Limb (tissue), 2 donors: Measurements from ENCODE around the gene TXNL1.
"Not testable (repeated sequence)": the region's sequence is repeated elsewhere in the genome, so short reads cannot be mapped to it uniquely, and the experiment has no call there.

ENCODE experiments used
- DNase-seq, 2 donors: peaks; one replicate each; pipeline ENCODE4 v3.0.0-alpha.2; 2016; ENCODE audit errors: extremely low spot score in 2 of 2

The TXNL1 gene

DNA sequence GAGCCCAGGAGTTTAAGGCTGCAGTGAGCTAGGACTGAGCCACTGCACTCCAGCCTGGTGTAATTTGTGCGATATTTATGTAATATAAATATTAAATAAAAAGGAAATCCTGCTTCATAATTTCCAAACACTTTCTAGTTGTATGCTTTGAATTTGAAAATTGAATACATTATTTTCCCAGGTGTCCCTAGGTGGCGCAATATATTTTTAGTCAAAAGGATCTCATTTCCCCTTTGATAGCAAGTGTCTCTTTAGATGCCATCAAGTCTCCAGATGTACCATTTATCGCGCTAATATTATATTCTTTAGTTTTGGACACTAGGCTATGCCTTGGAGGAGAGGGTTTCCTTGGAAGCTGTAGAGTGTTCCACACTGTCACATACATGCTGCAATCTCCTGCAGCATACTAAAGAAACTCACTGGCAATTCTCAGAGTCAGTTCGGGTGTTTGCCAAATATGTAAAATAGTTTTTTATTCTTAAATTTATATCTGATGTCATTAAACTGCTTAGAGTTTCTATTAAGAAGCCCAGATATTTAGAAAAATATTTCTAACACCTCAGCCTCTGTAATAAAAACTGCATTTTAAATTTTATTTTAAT, 7.1 kb upstream of the TXNL1 start:
- no peak for DNase-seq

DNA sequence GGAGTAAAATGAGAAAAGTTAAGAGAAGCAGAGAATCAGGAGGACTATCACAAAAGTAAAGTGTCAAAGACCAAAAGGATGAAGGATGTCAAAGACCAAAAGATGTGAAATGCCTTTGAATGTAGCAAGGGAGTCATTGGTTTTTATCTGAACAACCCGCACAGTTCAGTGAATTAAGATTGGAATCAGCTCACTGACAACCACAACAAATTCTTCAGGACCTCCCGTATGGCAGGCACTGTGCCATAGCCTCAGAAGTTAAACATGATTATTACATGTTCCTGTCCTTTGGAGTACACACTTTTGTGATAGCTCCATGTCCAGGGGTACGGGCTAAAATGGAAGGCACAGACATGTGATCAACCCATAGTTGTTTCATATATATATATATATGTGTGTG, 5.0 kb upstream of the TXNL1 start:
- no peak for DNase-seq

DNA sequence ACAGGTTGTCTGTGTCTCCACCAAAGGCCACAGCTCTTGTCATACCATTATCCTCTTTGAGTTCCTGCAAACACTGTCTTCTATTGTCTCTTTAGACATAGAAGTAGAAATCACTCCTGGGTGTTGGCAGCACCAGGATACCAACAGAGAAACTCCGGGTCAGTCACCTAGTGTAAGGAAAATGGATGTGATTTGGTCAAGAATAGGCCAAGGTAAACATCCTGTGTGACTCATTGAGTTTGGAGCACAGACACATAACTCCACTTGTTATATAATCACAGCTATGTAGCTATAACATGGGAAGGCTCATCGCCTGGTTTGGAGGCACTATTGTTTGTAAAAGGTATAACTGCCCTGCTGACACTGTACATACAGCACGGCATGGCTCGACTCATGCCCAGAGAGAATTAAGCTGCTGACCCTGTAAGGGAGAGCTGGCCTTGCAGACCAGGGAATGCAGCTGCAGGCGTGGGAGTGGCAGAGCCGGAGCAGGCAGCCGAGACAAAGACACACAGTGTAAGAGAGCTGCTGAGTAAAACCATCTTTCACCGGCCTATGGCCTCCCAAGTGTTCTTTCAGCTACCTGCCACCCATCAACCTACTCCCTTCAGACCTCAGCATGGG, 3.4 kb upstream of the TXNL1 start:
- no peak for DNase-seq

DNA sequence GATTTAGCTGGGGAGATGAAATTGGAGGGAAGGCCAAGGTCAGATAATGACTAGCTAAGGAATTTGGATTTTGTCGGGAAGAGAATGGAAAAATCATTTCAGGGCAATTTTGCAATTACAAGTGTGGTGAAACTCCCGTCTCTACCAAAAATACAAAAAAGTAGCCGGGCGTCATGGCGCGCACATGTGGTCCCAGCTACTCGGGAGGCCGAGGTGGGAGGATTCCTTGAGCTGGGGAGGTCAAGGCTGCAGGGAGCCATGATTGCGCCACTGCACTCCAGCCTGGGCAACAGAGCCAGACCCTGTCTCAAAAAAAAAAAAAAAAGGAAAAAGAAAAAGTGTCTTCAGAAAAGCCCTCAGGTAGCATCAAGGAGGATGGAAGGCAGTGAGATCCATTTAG, 1.2 kb upstream of the TXNL1 start:
- no peak for DNase-seq

DNA sequence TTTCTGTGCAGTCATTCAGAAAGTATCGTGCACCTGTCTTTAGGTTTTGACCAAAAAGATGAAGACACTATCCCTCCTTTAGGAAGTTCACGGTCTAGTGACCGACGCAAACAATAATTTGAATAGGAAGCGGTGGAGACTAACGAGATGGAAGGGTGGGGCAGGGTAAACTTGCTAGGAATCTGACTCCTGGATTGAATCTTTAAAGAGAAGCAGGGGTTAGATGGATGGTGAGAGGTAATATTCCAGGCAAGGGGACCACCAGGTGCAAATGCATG, 651 bp upstream of the TXNL1 start:
- DNase-seq: no peak

GRCh38 chr18:56637711-56638231, 621 bp downstream of the TXNL1 start:
- no peak for DNase-seq

GRCh38 chr18:56637176-56637575, 1.2 kb downstream of the TXNL1 start:
- DNase-seq: no peak

- DNase-seq: no peak
These were observed 3.4 kb downstream of the TXNL1 start for GRCh38 chr18:56635007-56635406.

DNA sequence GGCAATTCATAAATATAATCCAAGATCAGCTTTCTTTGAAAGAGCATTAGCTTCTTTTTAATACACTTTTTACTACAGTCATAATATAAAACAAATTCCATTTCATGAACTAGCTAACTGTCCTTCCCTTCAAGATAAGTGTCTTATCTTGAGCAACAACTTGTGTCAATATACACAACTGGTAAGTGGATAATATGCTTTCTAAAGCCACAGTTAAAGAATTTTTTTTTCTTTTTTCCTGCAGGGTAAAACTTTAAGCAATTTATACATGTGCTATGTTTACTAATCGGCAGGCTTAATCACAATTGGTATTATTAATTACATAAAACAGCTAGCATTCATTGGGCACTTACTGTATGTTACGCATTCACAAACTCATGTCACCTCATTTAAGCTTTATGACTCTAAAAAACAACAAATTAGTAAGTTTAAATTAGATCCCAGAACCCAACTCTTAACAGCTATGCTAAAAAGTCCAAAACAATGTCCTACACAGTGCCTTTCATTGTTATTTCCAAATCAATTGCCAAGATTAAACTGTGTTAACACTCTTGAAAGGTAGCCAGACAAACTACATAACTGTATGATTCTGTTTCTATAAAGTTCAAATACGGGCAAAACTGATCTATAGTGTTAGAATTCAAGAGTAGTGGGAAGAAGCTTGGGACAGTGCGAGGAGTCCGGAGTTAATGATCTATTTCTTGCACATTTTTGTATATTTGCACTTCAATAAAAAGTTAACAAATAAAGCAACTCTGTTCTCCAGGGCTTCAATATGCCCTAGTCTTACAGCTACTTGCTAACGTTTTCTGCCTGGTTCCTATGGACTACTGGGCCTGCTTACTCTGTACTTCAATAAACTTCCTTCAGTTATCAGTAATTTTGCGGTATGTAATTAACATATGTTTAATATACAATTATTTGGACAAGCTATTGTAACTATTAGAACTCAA, 6.0 kb downstream of the TXNL1 start:
- DNase-seq: no peak

DNA sequence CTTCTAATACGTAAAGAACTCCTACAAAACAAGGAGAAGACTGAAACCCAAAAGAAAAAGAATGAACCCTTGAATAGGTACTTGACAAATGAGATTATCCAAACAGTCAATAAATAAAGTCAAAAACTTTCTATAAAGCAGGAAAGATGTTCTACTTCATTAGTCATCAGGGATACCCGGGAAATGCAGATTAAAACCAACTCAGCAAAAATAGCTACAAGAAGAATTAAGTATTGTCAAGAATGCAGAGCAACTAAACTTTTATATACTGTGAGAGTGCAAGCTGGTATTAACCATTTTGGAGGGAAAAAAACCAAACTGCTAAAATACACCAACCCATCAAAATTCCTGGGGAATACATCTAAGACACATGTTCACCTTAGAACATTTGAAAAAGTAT, 10.4 kb downstream of the TXNL1 start:
- no peak for DNase-seq

DNA sequence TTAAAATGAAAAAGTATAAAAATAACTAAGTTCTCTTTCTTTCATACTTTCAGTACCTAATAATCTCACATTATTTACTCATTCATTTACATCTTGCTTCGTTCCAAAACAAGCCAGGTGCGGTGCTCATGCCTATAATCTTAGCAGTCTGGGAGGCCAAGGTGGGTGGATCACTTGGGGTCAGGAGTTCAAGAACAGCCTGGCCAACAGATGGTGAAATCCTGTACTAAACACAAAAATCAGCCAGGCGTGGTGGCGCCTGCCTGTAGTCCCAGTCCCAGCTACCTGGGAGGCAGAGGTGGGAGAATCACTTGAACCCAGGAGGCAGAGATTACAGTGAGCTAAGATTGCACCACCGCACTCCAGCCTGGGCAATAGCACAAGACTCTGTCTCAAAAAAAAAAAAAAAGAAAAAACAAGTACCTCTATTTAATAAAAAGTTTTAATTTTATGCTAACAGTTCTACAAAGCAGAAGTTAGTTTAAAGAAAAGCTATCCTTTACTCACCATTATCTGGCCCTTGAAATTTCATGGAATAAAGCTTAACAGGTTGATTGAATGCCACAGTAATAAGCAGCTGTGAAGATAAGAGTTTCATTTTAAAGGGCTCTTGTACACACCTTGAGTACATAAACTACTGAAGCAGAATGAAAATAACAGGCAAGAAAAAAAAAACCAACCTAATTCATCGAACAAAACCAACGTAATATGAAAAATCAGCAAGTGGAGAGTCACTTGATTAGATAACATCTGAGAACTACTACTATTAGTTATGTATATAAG, 22.5 kb downstream of the TXNL1 start:
- DNase-seq: no peak

DNA sequence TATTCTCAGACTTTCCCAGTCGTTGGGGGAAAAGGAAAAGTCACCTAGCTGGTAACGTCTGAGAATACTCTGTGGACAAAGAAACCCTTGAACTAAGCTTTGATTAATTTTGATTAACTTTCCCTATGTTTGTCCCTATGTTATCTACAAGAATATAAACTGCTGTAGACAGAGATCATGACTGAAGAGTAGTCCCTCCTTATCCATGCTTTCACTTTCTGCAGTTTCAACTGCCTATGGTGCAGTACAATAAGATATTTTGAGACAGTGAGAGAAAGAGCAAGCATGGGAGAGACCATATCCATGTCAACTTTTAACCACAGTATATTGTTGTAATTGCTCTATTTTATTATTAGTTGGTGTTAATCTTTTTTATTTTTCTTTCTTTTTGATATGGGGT, 31.8 kb downstream of the TXNL1 start:
- no peak for DNase-seq

- DNase-seq: no peak
These were observed 40.0 kb downstream of the TXNL1 start for GRCh38 chr18:56598422-56598821.

GRCh38 chr18:56593906-56594305, 44.5 kb downstream of the TXNL1 start:
- DNase-seq: no peak

DNA sequence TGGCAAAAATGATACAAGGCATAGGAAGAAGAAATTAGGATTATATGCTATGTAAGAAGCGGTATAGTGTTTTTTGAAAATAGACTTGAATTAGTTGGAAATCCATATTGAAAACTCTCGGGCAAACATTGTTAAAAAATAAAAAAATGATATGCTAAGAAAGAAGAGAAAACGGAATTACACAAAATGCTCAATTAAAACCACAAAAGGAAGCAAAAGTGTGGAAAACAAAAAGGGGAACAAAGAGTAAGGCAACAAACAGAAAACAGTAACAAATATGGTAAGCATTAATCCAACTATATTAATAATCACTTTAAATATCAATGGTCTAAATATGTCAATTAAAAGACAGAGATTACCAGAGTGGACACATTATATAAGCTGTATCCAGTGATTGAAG, 58.4 kb downstream of the TXNL1 start:
- no peak for DNase-seq

DNA sequence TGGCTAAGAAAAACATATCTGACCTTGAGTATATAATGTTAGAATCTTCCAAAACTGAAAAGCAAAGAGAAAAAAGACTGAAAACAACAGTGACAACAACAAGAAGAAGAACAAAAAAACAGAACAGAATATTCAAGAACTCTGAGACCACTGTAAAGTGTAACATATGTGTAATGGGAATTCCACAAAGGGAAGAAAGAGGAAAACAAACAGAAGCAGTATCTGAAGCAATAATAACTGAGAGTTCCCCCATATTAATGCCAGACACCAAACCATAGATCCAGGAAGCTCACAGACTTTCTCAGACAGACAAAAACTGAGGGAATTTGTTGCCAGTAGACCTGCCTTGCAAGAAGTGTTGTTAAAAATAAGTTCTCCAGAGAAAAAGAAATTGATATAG, 58.9 kb downstream of the TXNL1 start:
- no peak for DNase-seq

DNA sequence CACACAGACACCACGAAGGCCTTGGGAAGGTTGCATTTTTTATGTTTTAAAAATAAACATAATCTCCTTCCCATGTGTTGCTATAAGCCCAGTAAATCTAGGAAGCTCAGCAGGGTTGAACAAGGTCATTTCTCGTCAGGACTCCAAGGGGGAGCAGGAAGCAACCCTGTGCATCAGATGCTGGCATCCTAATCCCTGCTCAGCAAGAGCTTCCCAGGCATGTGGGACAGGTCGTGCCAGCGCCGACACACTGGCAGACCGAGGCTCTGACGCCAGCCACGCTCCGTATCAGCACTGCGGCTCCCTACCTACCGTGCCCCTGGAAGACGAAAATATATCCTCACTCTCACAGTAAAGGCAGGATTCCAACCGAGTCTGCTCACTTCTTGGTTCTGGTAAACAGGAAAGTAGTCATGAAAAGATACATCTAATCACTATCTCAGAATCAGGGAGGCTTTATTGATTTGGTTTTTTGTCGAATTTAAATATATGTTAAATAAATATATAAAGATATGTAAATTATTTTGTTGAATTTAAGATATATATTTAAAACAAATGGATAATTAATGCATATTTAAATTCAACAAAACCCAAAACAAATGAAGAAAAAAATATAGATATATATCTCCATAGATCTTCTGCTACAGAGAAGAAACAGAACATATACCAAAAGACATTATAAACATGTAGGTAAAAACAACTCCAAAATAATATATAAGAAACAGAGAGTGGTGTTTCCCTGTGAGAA, 61.4 kb downstream of the TXNL1 start:
- DNase-seq: no peak

DNA sequence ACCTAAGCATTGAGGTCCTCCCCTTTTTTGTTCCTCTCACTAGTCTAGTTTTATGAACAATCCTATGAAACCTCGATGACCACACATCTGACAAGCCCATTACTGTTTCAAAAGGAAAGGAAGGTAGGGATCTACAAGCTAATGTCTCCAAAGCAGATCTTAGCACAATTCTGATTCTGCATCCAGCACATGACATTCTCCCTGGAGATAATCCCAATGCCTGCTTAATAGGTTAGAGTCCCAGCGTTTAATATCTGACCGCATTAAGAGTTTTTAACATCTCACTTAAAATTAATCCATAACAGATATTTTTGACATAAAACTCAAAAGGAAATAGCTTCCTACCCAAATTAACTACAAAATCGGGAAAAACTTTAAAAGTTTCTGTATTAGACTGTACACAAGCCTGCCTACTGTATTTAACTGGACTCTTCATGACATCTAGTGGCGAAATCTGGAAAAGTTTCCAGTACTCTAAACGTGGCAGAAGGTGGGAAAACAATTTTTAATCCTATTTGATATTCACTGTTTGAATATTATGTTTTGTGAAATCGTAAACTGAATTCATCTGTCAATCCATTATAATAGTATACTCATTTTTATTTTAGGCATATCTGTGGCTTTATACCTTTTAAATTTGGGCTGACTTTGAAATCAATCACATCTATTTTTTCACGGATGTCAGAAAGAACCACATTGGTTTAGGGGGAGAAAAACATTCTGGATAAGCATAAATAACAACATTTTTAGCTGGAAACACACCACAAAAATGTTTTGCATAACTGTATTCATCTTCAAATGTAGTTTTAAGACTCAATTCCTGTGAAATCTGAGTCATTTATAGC, 62.4 kb downstream of the TXNL1 start:
- DNase-seq: peak in 1 of 2 donors; percentile 88

DNA sequence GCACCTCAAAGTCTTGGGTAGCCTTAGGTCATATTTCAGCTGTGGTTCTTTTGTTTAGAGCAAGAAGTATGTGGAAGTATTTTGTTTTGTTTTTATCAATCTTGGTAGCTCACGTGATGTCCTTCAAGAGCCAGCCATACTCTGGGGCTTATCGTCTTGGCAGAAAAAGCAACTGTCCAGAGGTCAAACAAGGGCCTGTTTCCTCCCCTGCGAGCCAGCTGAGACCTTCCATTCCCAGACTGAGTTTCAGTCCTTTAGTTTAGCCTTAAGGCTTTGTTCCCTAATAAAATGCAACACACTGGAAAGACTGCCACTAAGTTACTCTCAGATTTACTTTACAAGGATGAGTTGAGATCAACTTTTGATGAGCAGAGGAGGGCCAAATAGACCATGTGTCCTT, 63.5 kb downstream of the TXNL1 start:
- no peak for DNase-seq

DNA sequence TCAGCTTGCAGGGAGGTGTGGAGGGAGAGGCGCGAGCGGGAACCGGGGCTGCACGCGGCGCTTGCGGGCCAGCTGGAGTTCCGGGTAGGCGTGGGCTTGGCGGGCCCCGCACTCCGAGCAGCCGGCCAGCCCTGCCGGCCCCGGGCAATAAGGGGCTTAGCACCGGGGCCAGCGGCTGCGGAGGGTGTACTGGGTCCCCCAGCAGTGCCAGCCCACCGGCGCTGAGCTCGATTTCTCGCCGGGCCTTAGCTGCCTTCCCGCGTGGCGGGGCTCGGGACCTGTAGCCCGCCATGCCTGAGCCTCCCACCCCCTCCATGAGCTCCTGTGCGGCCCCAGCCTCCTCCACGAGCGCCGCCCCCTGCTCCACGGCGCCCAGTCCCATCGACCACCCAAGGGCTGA, 66.1 kb downstream of the TXNL1 start:
- DNase-seq: not testable (repeated sequence)
